Dendritic cell treated with granulocyte-macrophage colony-stimulating factor and Interleukin-4, amounts not matched to agents 40 ng/mL and 50 ng/mL, for 4 days (primary cell): ENCODE measurements around the gene FAM222B.
"Not testable (repeated sequence)": the region's sequence is repeated elsewhere in the genome, so short reads cannot be mapped to it uniquely, and the experiment has no call there.

Source experiments
- H3K27ac Mint-ChIP-seq: one replicate; pipeline ENCODE4 v1.8.0; 2022; ENCODE audit warnings: mild to moderate bottlenecking, mixed read lengths
- H3K27me3 Mint-ChIP-seq: one replicate; pipeline ENCODE4 v1.8.0; 2022; ENCODE audit warnings: mild to moderate bottlenecking, mixed read lengths
- H3K36me3 Mint-ChIP-seq: one replicate; pipeline ENCODE4 v1.8.0; 2022; ENCODE audit warnings: low read depth, mixed read lengths
- H3K4me1 Mint-ChIP-seq: one replicate; pipeline ENCODE4 v1.8.0; 2022; ENCODE audit warnings: low read depth, mixed read lengths
- H3K4me3 Mint-ChIP-seq: one replicate; pipeline ENCODE4 v1.8.0; 2022; ENCODE audit warnings: mild to moderate bottlenecking, moderate library complexity, mixed read lengths
- H3K9me3 Mint-ChIP-seq: one replicate; pipeline ENCODE4 v1.8.0; 2022; ENCODE audit warnings: mixed read lengths
- intact Hi-C: fragments of 100-400 bp; cut with micrococcal nuclease; formaldehyde crosslinking; loops from one replicate; pipeline ENCODE4 v1.15.0; 2022

The FAM222B gene

DNA sequence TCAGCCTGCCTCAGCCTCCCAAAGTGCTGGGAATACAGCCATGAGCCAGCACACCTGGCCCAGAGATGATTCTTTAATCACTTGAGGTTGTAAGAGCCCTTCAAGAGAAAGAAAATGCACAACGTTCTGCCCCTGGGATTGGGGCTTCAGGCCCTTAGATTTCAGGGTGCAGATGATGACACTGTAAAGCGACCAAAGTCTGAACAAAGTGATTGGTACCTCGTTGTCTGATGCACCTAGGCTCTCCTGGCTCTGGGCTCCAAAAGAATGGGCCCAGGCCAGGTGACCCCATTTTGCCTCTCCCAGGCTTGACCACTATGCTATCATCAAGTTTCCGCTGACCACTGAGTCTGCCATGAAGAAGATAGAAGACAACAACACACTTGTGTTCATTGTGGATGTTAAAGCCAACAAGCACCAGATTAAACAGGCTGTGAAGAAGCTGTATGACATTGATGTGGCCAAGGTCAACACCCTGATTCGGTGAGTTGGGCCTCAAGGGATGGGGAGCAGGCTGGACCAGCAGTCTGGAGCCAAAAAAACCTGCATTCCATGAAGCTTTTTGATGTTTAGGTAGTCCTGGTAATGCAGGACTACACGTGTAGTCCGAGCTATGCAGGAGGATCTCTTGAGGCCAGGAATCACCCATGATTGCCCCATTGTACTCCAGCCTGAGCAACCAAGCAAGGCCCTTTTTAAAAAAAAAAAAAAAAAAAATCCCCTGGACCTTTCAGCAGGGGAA lies 120.0 kb downstream of the FAM222B start:
- no peaks in the 10 kb centered on the region for H3K9me3 Mint-ChIP-seq
- H3K27me3 Mint-ChIP-seq: peaks cover 2% of the 10 kb centered on the region
- H3K4me1 Mint-ChIP-seq: peaks cover 67% of the 10 kb centered on the region
- intact Hi-C loops: no loop called here
- H3K27ac Mint-ChIP-seq: no peak overlapping the region
- no peak overlapping the region for H3K4me3 Mint-ChIP-seq
- peaks cover 70% of the 10 kb centered on the region for H3K36me3 Mint-ChIP-seq

DNA sequence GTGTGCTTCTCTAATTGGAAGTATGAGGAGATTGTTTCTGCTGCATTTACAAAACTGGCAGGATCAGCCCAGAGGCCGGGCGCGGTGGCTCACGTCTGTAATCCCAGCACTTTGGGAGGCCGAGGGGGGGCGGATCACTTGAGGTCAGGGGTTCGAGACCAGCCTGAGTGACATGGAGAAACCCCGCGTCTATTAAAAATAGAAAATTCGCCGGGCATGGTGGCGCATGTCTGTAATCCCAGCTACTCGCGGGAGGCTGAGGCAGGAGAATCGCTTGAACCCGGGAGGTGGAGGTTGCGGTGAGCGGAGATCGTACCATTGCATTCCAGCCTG lies 121.6 kb downstream of the FAM222B start:
- Mint-ChIP-seq H3K36me3 (peaks cover 63% of the 10 kb centered on the region), H3K4me3 (peak overlapping the region; percentile 95), H3K4me1 (peaks cover 59% of the 10 kb centered on the region), H3K27ac (peak overlapping the region; percentile 91)
- H3K27me3 Mint-ChIP-seq, H3K9me3 Mint-ChIP-seq, intact Hi-C loops: not testable (repeated sequence)

DNA sequence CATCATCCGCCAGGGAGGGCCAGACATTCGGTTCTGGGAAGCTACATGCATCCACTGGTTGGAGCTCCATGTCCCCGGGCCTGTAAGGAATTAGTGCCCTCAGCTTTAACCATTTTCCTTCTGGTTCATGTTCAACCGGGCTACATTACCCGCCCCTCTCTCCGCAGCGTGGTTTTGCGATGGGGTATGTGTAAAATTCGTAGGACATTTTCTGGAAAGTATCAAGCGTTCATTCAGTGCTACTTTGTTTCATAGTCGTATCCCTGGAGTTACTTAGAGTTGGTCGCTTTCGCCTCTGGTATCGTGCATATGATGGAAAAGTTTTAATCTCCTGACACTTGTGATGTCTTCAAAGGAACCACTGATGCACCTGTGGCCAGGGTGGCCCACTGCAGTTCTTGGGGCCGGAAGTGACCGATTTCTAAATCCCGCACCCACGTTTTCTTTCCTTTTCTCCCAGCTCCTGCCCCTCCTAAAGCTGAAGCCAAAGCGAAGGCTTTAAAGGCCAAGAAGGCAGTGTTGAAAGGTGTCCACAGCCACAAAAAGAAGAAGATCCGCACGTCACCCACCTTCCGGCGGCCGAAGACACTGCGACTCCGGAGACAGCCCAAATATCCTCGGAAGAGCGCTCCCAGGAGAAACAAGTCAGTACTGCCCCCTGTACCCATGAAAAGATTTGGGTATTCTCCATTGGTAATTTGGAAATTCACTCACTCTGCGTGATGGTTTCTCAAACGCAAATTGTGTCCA lies 122.2 kb downstream of the FAM222B start:
- Mint-ChIP-seq H3K36me3 (peaks cover 68% of the 10 kb centered on the region), H3K4me1 (peaks cover 60% of the 10 kb centered on the region), H3K27ac (peak overlapping the region; percentile 91), H3K9me3 (no peaks in the 10 kb centered on the region), H3K4me3 (peak overlapping the region; percentile 95), H3K27me3 (no peaks in the 10 kb centered on the region)
- intact Hi-C loops: no loop called here

DNA sequence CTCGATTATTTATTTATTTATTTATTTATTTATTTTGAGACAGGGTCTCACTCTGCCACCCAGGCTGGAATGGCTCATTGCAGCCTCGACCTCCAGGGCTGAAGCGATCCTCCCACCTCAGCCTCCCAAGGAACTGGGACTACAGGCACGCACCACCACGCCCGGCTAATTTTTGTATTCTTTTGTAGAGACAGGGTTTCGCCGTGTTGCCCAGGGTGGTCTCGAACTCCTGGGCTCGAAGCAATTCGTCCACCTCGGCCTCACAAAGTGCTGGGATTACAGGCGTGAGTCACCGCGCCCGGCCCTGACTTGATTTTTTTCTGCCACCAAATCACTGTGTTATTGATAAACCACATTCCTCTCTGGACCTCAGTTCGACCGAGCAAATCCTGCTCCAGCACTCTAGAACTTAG lies 123.6 kb downstream of the FAM222B start:
- Mint-ChIP-seq H3K4me3 (peak overlapping the region; percentile 95), H3K9me3 (no peaks in the 10 kb centered on the region), H3K36me3 (peaks cover 69% of the 10 kb centered on the region), H3K4me1 (peaks cover 52% of the 10 kb centered on the region), H3K27ac (peak overlapping the region; percentile 91), H3K27me3 (peaks cover 2% of the 10 kb centered on the region)
- intact Hi-C loops: loop anchor here (5.0 kb wide), 1 partner anchor 72 kb away; the partner anchor contains the start of gene BLTP2

DNA sequence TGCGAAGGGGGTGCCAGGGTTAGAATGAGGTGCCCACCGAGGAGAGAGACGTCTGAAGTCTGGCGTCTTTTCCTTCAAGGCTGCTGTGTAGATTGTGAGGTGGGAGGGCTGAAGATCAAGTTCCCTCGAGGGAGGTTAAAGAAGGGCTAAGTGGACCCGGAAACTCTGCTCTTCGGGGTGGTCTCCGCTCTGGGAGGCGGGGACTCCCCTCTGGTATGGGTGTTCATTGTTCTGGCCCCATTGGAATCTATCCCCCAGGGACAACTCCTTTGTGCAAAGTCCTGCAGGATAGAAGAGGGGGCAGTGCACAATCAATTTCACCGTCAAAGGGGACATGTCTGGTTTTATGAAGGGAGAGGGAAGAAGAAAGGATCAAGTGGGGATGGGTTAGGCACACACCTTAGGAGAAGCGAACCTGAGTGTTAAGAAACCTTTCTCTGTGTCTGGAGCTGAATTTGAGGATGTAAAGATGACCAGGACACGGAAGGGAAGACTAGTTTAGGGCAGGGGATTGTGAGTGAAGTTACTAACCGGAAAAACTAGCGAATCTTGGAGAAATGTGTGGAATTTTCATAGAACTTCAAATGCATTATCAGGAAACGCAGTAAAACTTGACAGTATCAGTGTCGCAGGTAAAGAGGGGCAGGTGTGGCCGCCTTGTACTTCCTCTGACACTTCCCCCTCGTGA lies 124.1 kb downstream of the FAM222B start:
- intact Hi-C loops: loop anchor here (5.0 kb wide), 1 partner anchor 71 kb away; the partner anchor contains the start of gene BLTP2

DNA sequence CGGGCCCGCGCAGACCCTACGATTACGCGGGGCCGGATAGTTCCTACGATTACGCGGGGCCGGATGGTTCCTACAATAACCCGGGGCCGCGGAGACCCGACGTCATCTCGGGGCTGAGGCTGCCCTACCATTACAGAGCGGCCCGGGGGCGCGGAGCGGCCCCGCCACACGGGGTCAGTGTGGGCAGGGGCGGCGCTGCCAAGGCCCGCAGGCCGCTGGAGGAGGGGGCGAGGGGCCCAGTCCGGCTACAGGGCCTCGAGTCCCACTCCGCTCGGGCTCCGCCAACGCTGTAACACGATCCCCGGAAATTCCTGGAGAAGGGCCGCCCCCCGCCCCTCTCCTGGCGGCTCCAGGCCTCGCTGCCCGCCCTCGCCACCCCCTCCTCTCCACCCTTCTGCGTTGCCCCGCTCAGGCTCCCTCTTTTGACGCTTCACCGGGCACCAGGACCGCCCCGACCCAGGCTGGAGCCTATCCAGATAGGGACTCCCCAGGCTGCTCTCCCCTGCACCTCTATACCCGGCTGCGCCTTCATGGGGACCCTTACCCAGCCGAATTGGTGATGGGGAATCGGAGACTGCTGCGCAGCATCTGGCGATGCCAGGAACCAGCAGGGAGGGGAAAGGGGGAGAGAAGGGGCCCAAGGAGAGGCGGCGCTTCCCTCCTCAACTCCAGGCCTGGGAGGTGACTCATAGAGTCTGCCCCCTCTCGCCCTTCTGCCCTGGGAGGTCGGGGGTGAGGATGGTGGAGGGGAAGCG lies 124.8 kb downstream of the FAM222B start, which contains the start of gene RAB34:
Gene RAB34, minus strand, starts transcription at position 291 of the 755 bp plus-strand sequence. CDS start 602 bp downstream, outside the sequence.
- Mint-ChIP-seq H3K27ac (peak within 1 kb of the TSS; percentile 91), H3K36me3 (peaks cover 61% of the 10 kb centered on the region), H3K9me3 (no peaks in the 10 kb centered on the region), H3K4me1 (peaks cover 49% of the 10 kb centered on the region), H3K27me3 (peaks cover 2% of the 10 kb centered on the region), H3K4me3 (peak within 1 kb of the TSS; percentile 84)
- intact Hi-C loops: loop anchor here (5.0 kb wide), 1 partner anchor 70 kb away; the partner anchor contains the start of gene BLTP2

More for the DNA sequence above, 124.1 kb downstream of the FAM222B start:
- Mint-ChIP-seq H3K9me3 (no peaks in the 10 kb centered on the region), H3K27ac (peak overlapping the region; percentile 91), H3K36me3 (peaks cover 68% of the 10 kb centered on the region), H3K4me3 (peak overlapping the region; percentile 84), H3K27me3 (peaks cover 2% of the 10 kb centered on the region), H3K4me1 (peaks cover 47% of the 10 kb centered on the region)

DNA sequence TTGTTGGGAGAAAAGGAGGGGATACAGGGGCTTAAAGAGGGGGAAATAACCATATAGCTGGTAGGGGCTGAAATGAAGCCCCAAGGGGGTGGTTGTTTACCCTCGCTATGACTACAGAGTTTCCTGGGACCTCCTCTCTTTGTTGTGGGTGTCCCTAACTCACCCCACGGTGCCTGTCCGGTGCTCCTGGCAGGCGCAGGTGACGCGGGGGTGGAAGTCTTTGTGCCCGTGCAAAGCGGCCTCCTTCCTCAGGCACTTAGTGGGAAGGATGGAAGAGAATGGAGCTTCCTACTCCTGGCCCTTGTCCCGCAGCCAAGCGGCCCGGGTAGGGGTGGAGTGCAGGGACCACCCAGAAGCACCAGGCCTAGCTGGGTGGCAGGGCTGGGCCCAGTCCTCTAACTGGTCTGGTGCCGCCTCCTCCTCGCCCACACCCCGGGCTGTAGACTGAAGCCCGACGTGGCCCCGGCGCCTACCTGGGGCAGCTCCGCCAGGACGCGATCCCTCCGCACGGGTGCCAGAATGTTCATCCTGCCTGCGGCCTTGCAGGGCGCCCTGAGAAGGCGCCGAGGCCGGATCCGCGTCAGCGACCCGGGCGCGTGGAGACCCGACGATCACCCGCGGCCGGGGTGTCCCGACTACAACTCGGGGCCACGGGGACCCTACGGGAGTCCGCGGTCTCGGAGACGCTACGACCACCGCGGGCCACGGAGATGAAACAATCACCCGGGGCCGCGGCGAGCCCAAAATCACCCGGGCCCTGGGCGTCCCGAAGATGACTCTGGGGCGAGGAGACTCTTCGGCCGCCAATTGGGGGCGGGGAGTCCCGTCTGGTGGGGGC lies 125.6 kb downstream of the FAM222B start:
- H3K4me1 Mint-ChIP-seq: peaks cover 57% of the 10 kb centered on the region
- H3K36me3 Mint-ChIP-seq: peaks cover 53% of the 10 kb centered on the region
- peak overlapping the region; percentile 84 for H3K4me3 Mint-ChIP-seq
- intact Hi-C loops: loop anchor here (5.0 kb wide), 1 partner anchor 70 kb away; the partner anchor contains the start of gene BLTP2
- no peaks in the 10 kb centered on the region for H3K9me3 Mint-ChIP-seq
- peaks cover 2% of the 10 kb centered on the region for H3K27me3 Mint-ChIP-seq
- H3K27ac Mint-ChIP-seq: peak overlapping the region; percentile 91

DNA sequence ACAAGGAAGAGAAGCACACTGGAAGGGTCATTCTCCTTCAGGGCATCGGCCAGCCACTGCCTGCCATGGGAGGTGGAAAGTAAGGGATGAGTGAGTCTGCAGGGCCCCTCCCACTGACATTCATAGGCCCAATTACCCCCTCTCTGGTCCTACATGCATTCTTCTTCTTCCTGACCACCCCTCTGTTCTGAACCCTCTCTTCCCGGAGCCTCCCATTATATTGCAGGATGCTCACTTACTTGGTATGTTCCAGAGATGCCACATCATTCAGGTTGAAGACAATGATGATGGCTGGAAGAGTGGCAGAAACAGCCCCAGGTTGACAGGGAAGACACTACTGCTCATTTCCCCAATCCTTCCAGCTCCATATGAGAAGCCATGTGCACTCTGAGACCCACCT lies 127.4 kb downstream of the FAM222B start:
- Mint-ChIP-seq H3K27me3 (peaks cover 2% of the 10 kb centered on the region), H3K27ac (no peak overlapping the region), H3K4me3 (no peak overlapping the region), H3K36me3 (peaks cover 35% of the 10 kb centered on the region), H3K4me1 (peaks cover 56% of the 10 kb centered on the region), H3K9me3 (no peaks in the 10 kb centered on the region)
- intact Hi-C loops: loop anchor here (5.0 kb wide), 1 partner anchor 68 kb away; the partner anchor contains the start of gene BLTP2

DNA sequence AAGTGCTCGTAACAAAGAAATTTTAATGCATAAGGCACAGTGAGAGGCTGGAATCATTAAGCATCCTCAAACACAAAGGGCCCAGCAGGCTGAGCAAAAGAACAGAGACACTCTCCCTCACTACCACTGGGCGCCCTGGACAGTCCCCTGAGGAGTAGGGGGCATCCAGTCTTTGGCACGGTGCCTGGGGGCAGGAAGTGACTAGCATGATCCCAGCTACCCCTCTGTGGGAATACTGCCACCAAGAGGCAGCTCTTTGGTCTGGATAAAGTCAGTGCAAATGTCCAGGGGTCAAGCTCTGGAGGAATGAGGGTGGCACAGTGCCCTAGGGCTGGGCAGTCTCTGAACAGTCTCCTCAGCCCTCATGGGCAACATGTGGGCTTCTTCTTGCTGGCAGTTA lies 128.3 kb downstream of the FAM222B start:
- H3K4me1 Mint-ChIP-seq: peaks cover 53% of the 10 kb centered on the region
- H3K27ac Mint-ChIP-seq: no peak overlapping the region
- no peaks in the 10 kb centered on the region for H3K9me3 Mint-ChIP-seq
- intact Hi-C loops: loop anchor here (5.0 kb wide), 1 partner anchor 52 kb away; the partner anchor contains the start of genes SDF2 and SUPT6H
- no peak overlapping the region for H3K4me3 Mint-ChIP-seq
- H3K36me3 Mint-ChIP-seq: peaks cover 30% of the 10 kb centered on the region
- peaks cover 2% of the 10 kb centered on the region for H3K27me3 Mint-ChIP-seq

DNA sequence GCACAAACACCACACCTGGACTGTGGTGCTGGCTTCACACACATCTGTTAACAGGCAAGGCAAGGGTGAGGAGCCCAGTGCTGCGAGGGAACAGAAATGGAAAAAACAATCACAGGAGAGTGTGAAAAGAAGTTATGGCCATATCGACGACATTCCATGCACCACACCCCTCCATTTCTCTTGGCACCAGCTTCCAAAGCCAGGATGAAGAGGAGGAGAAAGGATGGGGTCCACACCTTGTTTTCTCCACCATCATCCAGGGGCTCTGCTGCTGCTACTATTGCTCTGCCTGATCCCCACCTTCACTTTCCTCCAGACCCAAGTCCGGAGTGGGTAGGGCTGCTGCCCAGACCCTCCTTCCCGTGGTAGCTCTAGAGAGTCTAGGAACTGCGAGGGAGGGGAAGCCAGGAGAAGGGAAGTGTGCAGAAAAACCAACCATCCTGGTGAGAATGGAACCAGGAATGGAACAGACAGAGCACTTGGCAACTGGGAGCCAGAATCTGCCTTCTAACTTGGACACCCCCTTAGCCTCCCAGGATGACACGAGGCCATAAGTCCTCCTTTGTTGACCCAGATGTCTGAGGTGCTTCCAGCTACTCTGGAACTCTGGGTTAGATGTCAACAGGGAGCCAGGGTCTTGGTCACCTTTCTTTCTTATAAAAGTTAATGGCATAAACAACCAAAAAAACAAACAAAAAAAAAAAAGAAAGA lies 129.7 kb downstream of the FAM222B start:
- peaks cover 2% of the 10 kb centered on the region for H3K27me3 Mint-ChIP-seq
- intact Hi-C loops: loop anchor here (5.0 kb wide), 1 partner anchor 51 kb away; the partner anchor contains the start of genes SDF2 and SUPT6H
- peaks cover 32% of the 10 kb centered on the region for H3K36me3 Mint-ChIP-seq
- H3K27ac Mint-ChIP-seq: peak overlapping the region; percentile 93
- peak overlapping the region; percentile 77 for H3K4me3 Mint-ChIP-seq
- H3K9me3 Mint-ChIP-seq: no peaks in the 10 kb centered on the region
- peaks cover 41% of the 10 kb centered on the region for H3K4me1 Mint-ChIP-seq

DNA sequence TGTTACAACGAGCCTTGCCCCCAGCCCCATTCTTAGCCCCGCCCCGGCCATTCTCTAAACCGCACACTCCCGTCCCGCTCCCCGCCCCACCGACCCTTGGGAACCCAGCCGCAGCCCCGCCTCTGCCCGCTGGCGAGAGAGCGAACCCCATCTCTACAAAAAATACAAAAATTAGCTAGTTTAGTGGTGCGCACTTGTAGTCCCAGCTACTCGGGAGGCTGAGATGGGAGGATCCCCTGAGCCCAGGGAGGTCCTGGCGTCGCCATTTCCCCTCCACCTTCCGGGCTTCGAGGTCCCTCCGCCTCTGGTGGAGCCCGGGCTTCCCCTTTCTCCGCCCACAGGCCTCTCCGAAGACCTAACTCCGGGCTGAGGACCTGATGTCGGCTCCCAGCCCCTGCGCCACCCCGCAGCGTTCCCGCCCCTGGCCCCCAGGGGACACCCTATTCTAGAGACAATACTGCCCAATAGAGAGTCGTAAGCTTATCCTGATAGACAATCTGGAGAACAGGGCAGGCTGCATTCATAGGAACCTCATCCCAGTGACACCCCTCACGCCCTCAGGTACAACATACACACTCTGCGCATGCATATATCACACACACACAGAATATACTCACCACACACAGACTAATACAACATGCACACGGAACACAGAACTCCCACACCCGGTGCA lies 130.4 kb downstream of the FAM222B start:
- Mint-ChIP-seq H3K27me3 (peaks cover 2% of the 10 kb centered on the region), H3K9me3 (no peaks in the 10 kb centered on the region), H3K36me3 (peaks cover 35% of the 10 kb centered on the region), H3K4me3 (peak overlapping the region; percentile 77), H3K27ac (peak overlapping the region; percentile 93), H3K4me1 (peaks cover 39% of the 10 kb centered on the region)
- intact Hi-C loops: loop anchor here (5.0 kb wide), 1 partner anchor 50 kb away; the partner anchor contains the start of genes SDF2 and SUPT6H
